GM18498 (cell line): ENCODE data around the gene GPR132.
"Not testable (repeated sequence)": the region's sequence is repeated elsewhere in the genome, so short reads cannot be mapped to it uniquely, and the experiment has no call there.

Experiments used
- ATAC-seq: cut with Tn5 transposase; IDR thresholded peaks from one replicate; pipeline ENCODE4 v1.9.1; 2021; ENCODE audit warnings: mild to moderate bottlenecking, moderate library complexity; ENCODE audit not compliant: unreplicated experiment

The GPR132 gene

GRCh38 chr14:105045710-105046326 lies 19.4 kb downstream of the GPR132 start:
- peak; percentile 72 for ATAC-seq

DNA sequence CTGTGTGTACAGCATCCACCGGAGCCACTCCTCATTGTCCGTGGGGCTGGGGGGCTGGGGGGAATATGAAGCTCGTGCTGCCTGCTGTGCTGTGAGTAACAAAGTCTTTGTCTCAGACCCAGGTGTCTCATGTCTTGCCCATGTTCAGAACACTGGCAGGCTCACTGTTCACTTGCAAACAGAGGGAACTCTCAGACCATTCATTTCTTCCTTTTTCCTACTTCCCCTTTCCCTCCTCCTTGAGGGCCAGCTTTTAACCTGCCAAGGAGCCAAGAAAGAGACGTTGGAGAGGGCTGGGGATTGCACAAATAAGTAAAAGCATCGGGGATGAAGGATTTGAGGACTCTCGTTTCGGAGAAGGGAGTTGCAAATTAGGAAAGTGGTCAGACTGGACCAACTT lies 21.6 kb downstream of the GPR132 start:
- ATAC-seq = no peak

DNA sequence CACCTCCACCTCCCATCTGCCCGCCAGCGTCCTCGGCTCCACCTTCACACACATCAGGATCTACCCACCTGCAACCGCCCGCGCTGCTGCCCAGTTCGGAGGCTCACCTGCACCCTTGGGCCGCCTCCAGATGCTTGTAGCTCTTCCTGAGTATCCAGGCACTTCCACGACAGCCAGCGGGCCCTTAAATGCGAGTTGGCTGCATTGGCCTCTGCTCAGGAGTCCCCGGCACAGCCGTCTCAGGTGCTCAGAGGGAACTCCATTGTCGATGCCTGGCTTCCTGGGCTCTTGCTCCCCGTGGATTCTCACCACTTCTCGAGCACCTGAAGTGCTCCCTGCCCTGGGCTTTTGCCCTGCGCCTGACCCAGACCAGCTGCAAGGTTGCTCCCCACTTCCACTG lies 22.4 kb downstream of the GPR132 start:
- ATAC-seq = no peak

GRCh38 chr14:105041841-105042765 lies 23.1 kb downstream of the GPR132 start:
- no peak for ATAC-seq

GRCh38 chr14:105039458-105040205 lies 25.6 kb downstream of the GPR132 start:
- no peak for ATAC-seq

DNA sequence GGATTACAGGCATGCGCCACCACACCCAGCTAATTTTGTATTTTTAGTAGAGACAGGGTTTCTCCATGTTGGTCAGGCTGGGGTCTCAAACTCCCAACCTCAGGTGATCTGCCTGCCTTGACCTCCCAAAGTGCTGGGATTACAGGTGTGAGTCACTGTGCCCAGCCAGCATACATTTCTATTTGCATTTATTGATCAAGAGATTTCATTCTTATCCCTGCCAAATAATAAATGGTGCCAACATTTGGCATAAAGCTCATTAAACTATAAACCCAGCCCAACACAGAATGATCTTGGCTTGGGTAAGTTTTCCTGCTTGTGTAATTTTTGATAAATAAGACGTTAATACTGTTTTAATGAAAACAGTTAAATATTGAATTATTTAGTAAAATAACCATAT lies 29.6 kb downstream of the GPR132 start:
- ATAC-seq = not testable (repeated sequence)

DNA sequence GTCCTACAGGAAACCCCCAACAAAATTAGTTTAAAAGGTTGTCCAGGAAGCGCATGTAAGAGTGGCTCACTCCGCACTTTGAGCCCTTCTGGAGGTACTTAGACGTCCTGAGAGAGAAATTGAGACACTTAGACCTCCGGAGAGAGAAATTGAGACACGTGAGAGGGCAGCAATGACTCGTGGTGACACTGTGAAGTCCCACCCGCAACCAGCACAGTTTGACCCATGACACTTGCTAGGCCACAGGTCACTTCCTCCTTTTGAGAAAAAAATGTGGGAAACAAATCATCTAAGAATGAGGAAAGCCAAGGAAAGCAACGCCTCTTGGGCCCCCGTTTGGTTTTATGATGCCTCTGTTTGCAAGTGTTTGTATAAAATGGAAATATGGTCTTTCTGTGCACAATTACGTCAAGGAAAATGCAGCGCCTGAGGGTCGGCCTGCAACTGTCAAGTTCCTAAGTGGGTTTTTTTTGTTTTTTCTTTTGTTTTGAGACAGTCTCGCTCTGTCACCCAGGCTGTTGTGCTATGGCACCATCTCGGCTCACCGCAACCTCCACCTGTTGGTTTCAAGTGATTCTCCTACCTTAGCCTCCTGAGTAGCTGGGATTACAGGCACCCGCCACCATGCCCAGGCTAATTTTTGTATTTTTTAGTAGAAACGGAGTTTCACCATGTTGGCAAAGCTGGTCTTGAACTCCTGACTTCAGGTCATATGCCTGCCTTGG lies 30.8 kb downstream of the GPR132 start:
- no peak for ATAC-seq

DNA sequence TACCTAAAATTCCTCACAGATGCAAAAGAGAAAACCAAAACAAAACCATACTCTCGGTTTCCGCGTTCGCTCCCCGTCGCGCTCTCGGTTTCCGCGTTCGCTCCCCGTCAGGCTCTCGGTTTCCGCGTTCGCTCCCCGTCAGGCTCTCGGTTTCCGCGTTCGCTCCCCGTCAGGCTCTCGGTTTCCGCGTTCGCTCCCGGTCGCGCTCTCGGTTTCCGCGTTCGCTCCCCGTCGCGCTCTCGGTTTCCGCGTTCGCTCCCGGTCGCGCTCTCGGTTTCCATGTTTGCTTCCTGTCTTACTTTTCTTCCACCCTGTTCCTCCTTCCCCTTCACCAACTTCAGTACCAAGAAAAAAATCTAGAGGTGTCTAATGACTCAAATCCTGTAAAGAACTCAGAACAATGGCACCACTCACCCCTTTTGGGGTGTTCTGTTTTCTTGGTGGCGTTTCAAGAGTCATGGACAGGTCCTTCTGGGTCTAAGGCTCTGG lies 31.8 kb downstream of the GPR132 start:
- ATAC-seq = not testable (repeated sequence)

- not testable (repeated sequence) for ATAC-seq
Measured at GRCh38 chr14:105032451-105032901, 32.8 kb downstream of the GPR132 start.

GRCh38 chr14:105030836-105031396 lies 34.3 kb downstream of the GPR132 start:
- no peak for ATAC-seq

GRCh38 chr14:105030194-105030593 lies 35.0 kb downstream of the GPR132 start:
- ATAC-seq = no peak

DNA sequence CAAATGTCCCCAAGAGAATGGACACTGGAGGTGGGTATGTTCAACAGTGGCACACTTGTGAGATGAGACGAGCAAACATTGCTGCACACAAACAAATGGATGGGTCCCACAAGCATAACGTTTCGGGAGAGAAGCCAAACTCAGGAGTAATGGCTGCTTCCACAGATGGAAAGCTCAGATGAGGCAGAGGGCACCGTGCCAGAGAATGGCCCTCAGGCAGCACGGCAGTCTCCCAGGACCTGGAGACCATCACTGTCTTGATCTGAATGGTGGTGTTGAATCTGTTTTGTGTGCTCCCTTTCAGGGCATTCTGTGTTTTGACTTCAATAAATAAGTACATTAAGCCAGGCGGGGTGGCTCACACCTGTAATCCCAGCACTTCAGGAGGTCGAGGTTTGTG lies 35.8 kb downstream of the GPR132 start:
- ATAC-seq = no peak

DNA sequence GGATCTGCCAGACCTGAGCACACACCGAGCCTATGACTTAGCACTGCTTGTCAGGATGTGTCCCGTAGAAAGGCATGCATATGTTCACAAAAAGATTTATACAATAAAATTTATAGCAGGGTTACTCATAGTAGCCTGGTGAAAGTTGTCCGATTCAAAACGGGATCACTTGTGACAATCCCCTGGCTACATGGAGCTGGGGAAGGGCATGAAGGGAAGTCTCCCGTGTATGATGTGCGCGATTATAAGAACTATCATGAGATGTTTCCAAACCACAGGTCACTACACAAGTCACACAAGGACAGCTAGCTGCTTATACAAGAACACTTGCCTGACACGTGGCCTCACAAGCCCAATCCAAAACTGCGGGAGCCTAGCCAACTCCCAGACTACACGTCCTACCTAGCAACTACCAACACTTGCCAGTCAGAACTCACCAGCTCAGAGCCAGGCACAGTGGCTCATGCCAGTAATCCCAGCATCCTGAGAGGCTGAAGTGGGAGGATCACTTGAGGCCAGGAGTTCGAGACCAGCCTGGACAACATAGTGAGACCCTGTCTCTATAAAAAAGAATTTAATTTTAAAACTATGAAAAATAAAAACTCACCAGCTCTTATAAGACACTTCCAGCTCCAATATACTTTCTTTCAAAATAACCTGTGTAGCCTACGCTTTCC lies 36.8 kb downstream of the GPR132 start:
- ATAC-seq = no peak

DNA sequence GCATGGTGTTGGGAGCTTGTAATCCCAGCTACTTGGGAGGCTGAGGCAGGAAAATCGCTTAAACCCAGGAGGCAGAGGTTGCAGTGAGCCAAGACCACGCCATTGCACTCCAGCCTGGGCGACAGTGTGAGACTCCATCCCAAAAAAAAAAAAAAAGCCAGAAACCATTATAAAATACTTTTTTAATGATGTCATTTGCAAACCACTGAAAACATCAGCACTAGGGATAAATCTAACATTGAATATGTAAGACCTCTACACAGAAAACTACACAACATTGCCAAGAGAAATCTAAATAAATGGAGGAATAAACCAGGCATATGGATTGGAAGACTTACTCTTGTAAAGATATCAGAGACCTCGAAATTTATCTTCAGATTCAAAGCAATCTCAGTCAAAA lies 37.5 kb downstream of the GPR132 start:
- not testable (repeated sequence) for ATAC-seq

DNA sequence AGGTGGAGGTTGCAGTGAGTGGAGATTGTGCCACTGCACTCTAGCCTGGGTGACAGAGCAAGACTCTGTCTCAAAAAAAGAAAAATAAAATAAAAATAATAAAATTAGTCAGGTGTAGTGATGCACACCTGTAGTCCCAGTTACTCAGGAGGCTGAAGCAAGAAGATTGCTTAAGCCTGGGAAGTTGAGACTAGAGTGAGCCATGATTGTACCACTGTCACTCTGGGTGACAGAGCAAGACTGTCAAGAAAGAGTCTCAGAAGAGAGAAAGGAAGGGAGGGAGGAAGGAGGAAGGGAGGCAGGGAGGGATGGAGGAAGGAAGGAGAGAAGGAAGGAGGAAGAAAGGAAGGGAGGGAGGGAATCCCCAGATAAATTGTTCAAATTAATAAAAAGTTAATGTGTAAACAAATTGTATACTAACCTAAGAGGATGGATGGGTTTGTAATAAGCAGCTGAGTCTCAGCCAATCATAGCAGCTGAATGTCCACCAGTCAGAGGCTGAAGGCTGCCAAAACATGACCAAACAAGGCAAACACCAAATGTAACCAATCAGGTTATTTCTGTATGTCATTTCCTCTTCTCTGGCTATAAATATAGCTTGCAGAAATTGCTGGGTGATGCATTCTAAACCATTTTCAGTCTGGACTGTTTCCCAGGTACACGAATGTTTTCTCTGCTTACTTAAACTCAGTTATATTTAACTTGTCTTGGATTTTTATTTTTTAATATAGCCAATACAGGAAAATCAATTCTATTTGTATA lies 38.2 kb downstream of the GPR132 start:
- ATAC-seq = no peak

DNA sequence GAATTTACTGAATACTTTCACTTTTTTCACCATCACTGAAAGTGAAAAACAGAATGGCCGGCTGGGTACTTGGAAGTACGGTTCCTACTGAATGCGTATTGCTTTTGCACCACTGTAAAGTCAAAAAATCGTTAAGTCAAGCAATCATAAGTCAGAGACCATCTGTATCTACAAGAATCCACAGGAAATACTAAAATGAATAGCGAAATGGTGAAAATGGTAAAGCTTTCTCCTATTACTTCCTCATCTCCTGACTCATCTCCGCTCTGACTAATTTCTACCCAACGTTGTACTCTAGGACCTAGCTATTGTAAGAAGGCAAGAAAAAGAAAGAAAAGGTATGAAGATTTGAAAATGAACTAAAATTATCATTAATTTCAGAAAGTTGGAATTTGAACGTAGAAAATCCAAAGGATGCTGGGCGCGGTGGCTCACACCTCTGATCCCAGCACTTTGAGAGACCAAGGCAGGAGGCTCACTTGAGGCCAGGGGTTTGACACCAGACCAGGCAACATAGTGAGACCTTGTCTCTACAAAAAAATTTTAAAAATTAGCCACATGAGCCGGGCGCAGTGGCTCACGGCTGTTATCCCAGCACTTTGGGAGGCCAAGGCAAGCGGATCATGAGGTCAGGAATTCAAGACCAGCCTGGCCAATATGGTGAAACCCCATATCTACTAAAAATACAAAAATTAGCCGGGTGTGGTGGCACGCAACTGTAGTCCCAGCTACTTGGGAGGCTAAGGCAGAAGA lies 39.0 kb downstream of the GPR132 start:
- ATAC-seq = no peak

- no peak for ATAC-seq
Measured at GRCh38 chr14:105025429-105025828, 39.8 kb downstream of the GPR132 start.

GRCh38 chr14:105023791-105024480 lies 41.3 kb downstream of the GPR132 start:
- ATAC-seq = no peak
